HG03103 (cell line): ENCODE results near the gene RNU6-9.

ENCODE experiments used
- ATAC-seq: cut with Tn5 transposase; IDR thresholded peaks from one replicate; pipeline ENCODE4 v1.9.1; 2021; ENCODE audit warnings: low read depth; ENCODE audit not compliant: unreplicated experiment

The RNU6-9 gene

DNA sequence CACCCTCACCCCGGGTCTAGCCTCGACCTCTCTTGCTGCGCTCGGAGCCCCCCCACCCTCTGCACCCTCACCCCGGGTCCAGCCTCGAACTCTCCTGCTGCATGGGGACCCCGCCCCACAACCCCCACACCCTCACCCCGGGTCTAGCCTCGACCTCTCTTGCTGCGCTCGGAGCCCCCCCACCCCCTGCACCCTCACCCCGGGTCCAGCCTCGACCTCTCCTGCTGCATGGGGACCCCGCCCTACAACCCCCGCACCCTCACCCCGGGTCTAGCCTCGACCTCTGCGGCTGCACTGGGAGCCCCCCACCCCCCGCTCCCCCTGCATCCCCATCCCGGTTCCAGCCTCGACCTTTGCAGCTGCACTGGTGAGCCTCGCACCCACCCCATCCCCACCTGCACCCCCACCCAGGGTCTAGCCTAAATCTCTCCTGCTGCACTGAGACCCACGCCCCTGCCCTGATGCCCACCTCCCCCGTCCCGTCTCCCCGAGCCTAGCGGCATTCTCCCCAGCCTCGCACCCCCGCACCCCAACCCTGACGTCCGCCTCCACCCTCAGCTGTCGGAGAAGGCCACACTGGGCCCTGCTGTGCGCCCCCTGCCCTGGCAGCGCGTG lies 32.0 kb upstream of the RNU6-9 start:
- no peak for ATAC-seq

DNA sequence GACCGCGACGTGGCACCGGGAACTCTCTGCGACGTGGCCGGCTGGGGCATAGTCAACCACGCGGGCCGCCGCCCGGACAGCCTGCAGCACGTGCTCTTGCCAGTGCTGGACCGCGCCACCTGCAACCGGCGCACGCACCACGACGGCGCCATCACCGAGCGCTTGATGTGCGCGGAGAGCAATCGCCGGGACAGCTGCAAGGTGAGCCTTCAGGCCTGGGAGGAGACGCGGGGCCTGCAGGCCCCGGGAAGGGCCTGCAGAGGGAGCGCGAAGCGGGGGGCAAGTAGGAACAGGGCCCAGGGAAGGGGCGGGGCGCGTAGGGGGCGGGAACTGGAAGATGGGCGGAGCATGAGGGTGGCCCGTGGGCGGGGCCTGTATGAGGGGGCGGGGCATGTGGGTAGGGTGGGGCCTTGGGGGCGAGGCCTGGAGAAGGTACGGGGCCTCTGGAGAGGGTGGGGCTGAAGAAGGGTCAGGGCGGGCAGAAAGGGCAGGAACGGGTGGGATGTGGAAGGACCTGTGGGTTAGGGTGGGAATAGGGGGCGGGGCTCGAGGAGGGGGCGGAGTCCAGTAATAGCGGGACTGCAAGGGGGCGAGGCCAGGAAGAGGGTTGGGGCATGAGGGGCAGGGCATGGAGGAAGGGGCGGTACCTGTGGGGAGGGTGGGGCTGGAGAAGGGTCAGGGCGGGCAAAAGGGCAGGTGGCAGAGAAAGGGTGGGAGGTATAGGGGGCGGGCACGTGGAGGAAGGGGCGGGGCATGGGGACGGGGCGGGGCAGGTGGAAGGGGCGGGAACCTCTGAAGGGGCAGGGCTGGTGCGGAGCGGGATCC lies 31.3 kb upstream of the RNU6-9 start:
- no peak for ATAC-seq

DNA sequence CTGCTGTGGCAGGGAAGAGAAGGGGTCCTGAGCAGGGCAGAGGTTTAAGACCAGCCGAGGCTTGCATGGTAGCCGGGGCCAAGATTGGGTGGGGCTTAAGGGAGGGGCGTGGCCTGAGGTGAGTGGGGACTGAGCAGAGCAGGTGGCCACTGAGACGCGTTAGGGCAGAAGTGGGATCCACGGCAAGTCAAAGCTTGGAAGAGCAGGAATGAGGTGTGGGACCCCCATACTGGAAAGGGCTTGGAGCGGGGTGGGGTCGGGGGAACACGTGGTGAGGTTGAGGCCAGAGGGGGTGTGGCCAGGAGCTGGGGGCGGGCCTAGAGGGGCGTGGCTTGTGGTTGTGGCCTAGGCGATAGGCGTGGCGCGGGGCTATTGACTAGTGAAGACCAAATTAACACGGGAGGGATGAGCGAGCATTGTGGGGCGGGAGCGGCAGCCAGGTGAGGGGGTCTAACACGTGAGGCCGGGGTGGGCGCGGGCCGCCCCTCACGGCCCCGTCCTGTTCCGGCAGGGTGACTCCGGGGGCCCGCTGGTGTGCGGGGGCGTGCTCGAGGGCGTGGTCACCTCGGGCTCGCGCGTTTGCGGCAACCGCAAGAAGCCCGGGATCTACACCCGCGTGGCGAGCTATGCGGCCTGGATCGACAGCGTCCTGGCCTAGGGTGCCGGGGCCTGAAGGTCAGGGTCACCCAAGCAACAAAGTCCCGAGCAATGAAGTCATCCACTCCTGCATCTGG lies 30.5 kb upstream of the RNU6-9 start:
- no peak for ATAC-seq

GRCh38 chr19:863315-863620 lies 30.0 kb upstream of the RNU6-9 start:
- no peak for ATAC-seq

- no peak for ATAC-seq
Observed at GRCh38 chr19:866769-867300, 26.4 kb upstream of the RNU6-9 start.

DNA sequence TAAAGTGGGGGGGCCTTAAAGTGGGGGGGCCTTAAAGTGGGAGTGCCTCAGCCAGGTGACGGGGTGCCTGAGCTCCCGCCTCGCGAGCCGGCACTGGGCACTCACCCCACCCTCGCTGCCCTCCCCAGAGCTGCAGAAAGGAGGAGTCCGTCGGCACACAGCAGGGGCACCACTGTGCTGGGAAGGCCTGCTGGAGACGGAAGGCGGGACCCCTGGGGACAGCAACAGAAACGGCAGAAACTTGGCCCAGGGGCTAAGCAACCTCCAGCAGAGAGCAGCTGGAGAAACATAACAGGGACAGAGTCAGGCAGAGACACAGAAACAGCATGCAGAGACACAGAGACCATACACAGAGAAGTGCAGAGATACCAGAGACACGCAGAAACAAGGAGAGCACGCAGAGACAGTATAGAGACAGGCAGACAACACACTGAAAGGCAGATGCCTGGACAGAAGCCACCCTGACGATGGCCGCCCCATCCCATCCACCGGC lies 25.9 kb upstream of the RNU6-9 start:
- ATAC-seq: no peak

DNA sequence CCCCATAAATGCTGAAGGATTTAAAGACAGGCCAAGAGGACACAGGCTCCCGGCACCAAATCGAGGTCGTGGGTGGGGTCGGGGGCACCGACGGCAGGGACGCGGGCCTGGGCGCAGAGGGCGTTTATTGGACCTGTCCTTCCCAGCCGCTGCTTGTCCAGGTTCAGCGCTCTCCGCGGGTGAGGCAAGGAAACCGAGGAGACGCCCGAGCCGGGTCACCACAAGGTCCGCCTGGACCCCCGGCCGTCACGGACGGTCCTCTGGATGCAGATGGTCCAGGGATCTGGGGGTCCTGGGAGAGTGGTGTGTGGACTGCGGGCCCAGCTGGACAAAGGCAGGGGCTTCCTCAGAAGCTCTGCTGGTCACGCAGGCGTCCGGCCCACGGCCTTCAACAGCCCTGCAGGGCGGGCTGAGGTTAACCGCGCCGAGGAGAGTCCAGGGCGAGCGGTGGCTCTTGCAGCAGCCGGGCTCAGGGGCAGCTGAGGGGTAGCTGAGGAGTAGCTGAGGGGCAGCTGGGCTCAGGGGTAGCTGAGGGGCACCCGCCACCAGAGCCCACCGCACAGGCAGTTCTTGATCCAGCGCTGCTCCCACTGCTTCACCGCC lies 25.3 kb upstream of the RNU6-9 start:
- ATAC-seq: no peak

DNA sequence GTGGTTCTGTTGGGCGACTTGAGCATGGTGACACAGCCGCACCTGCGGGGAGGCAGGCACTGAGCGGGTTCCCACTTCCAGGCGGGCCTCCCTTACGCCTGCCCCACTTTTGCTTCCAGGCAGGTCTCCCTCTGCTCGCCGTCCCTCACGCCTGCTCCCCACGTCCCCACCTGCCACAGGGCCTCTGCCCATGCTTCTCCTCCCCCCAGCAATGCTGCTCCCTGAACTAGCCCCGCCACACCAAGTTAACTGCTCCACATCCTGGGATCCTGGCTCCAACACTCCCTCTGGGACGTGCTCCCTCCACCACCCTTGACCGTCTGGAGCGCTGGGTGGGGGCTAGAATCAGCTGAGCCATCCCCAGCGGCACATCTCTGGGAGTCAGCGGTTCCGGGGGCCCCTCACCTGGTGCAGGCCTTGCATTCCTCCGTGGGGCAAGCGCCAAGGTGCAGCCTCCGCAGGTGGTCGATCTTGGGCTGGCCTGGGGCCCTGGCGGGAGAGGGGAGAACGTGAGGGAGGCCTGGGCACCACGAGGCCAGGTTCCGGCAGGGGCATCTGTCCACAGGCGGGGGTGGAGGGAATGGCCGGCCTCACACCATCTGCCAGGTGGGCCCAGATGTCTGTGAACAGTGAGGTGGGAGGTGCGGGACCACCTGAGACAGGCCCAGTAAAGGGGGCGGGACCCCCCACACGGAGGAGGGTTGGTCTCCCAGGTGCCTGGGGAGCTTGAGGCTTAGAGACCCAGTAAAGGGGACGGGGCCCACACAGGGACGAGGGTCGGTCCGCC lies 24.6 kb upstream of the RNU6-9 start:
- no peak for ATAC-seq

DNA sequence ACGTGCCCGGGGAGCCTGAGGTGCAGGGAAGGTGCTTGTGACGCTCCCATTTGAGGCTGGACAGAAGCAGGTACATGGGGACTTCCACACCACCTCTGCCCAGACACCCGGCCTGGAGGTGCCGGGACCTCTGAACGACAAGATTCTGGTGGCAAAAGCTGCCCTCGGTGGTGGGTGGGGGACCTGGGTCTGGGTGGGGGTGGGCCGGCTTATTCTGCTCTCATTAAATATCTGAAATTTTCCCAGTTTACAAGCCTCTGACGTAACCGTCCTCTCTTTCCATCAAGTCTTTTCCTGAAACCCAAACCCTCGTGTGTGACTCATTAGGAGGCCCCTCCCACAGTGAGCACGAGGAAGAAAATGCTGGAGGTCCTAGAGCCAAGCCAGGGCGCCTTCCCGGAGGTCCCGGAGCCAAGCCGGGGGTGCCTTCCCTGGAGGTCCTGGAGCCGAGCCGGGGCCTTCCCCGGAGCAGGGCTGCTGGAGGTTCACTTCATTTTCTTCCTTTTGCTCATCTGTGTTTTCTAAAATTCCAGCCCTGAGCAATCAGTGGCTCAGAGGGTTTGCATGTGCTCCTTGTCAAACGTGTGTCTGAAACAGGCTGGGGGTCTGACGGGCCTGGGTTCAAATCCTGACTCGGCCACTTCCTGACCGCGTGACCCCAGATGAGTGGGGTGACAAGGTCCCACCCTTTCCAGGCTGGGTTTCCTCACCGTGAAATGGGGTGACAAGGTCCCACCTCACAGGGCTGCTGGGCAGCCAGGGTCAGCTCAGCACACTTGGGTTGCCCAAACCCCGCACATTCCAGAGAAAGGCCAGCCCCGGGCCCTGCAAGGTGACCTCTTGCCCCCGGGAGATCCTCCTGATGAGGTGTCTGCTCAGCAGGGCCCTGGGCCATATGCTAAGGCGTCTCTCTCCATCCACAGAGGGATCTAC lies 23.8 kb upstream of the RNU6-9 start:
- ATAC-seq: no peak

DNA sequence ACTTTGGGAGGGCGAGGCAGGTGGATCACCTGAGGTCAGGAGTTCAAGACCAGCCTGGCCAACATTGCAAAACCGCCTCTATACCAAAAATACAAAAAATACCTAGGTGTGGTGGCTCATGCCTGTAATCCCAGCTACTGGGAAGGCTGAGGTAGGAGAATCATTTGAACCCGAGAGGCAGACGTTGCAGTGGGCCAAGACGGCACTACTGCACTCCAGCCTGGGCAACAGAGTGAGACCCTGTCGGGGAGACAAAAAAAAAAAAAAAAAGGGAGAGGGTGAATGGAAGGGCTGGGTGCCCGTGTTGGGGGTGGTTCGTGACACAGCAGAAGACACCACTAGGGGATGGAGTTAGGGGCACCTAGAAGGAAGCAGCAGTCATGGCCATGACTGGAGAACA lies 23.0 kb upstream of the RNU6-9 start:
- ATAC-seq: no peak

DNA sequence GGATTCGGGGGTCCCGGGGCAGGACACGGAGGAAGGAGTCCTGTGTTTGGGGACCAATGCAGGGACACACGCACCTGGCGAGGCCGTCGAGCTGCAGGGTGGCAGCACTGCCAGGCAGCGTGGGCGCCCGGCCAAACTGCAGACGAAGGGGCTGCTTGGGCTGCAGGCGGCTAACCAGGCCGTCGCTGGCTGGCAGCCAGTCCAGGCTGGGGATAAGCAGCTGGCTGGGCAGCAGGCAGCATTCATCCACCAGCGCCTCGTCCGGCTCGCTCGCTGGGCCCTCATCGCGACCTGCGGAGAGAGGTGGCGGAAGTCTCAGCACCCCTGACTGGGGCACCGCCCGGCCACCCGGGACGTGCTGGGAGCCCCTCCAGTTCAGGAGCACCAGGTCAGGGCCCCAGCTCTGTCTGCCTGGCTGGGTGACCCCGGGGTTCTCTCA lies 22.3 kb upstream of the RNU6-9 start:
- ATAC-seq: no peak

DNA sequence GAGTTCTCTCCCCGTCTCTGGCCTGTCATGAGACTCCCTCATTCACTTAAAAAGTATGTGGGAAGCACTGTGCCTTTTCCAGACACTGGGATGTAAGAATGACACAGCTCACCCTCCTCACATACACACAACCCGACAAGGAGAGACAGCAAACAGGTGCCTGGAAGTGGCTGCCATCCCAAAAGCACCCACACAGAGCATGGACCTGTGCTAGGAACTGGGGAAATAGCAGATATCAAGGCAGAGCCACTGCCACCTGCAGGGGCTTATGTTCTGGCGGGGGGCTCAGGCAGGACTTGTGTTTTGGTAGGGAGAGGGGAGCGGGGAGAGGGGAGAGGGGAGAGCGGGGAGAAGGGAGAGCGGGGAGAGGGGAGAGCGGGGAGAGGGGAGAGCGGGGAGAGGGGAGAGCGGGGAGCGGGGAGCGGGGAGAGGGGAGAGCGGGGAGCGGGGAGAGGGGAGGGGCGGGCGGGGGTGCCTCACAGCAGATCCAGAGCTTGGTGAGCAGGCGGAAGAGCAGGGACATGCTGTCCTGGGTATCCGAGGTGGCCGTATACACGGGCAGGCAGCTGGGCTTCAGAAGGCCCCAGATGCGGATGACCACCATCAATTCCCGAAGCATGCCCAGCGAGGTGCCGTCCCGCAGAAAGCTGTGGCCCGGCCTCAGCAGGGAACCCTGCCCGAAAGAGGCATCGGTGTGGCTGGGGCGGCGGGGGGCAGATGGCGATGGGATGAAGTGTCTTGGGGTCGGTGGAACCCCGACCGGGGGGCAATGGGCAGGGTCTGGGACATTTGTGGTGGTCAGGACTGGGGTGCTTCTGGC lies 21.6 kb upstream of the RNU6-9 start:
- ATAC-seq: no peak

GRCh38 chr19:872266-872951 lies 20.9 kb upstream of the RNU6-9 start:
- no peak for ATAC-seq

- ATAC-seq: no peak
Observed at GRCh38 chr19:873084-873483, 20.2 kb upstream of the RNU6-9 start.

GRCh38 chr19:873561-874041 lies 19.7 kb upstream of the RNU6-9 start:
- no peak for ATAC-seq

DNA sequence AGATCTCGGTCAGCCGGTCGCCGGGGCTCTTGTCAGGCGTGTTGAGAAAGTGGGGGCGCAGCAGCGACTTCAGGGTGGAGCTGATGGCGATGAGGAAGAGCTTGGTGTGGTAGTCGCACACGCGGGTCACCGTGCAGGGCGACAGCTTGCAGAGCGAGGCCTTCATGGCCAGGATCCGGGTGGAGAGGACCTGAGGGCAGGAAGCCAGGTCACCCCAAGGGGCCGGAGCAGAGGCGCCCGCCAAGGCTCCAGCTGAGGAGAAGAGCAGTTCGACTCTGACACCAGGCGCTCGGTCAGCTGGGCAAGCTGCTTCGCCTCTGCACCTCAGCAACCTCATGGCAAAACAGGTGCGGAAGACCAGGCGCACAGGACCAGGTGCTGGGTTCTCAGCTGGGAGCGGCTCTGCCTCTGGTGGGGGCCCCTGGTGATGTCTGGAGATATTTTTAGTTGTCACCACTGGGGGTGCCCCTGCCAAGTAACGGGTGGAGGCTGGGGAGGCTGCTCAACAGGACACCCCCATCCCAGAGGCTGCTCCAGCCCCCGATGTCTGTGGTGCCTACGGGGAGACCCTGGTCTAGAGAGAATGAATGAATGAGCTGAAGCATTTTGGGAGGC lies 17.9 kb upstream of the RNU6-9 start:
- no peak for ATAC-seq

DNA sequence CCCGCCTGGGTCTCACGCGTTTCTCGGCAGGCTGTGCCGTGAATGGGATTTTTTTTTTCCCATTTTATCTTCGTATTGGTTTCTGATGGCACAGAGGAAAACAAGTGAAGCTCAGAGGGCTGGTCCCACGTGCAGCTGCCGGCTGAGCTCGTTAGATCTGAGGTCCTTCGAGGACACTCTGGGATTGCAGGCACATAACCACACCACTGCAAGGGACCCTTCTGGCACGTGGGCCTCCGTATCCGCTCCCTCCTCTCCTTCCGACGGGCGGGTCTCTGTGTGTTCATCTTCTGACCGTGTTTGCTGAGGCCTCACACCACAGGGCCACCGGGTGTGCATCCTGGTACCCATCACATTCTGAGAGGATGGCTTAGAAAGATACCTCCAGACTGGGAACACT lies 17.2 kb upstream of the RNU6-9 start:
- ATAC-seq: no peak
